GM12891 (cell line): Measurements from ENCODE around the gene RAC3.

Source experiments
- DNase-seq: peaks from one replicate; pipeline ENCODE4 v3.0.0; 2011; ENCODE audit warnings: low spot score; ENCODE audit not compliant: insufficient read length
- FAIRE-seq: peaks from 2 replicates; lab custom pipeline; 2011; peaks lifted over from hg19 to GRCh38; lab: Jason Lieb, UNC
- PAX5 ChIP-seq: IDR thresholded peaks from 2 replicates; pipeline ENCODE4 v1.6.1; 2011; ENCODE audit warnings: low read length, moderate library complexity, mild to moderate bottlenecking; ENCODE audit not compliant: insufficient read depth, severe bottlenecking
- POLR2A ChIP-seq: IDR thresholded peaks from 2 replicates; pipeline ENCODE4 v1.6.1; 2011; ENCODE audit warnings: low read depth, low read length, control low read depth
- POLR2AphosphoS5 ChIP-seq: IDR thresholded peaks from 2 replicates; pipeline ENCODE4 v1.6.1; 2011; ENCODE audit warnings: low read depth, low read length, control low read depth
- POU2F2 ChIP-seq: IDR thresholded peaks from 2 replicates; pipeline ENCODE4 v1.6.1; 2011; ENCODE audit warnings: low read depth, mild to moderate bottlenecking, control low read depth, low read length, moderate library complexity
- SPI1 ChIP-seq: IDR thresholded peaks from 2 replicates; pipeline ENCODE4 v1.6.1; 2011; ENCODE audit warnings: low read depth, low read length, control low read depth
- TAF1 ChIP-seq: IDR thresholded peaks from 2 replicates; pipeline ENCODE4 v1.6.1; 2011; ENCODE audit warnings: low read depth, low read length, control low read depth

Gene RAC3

GRCh38 chr17:82007228-82007494, 24.3 kb upstream of the RAC3 start:
- no peak for FAIRE-seq
- DNase-seq = no peak
- TF ChIP-seq POLR2AphosphoS5 = no peak
- no peak for TF ChIP-seq POU2F2
- no peak for TF ChIP-seq POLR2A
- TF ChIP-seq PAX5 = no peak
- TF ChIP-seq SPI1 = no peak
- no peak for TF ChIP-seq TAF1

GRCh38 chr17:82007495-82008257, 23.8 kb upstream of the RAC3 start:
- FAIRE-seq (no peak), DNase-seq (no peak)
- no peak for TF ChIP-seq SPI1
- no peak for TF ChIP-seq PAX5
- TF ChIP-seq TAF1 = no peak
- no peak for TF ChIP-seq POLR2AphosphoS5
- TF ChIP-seq POU2F2 = no peak
- no peak for TF ChIP-seq POLR2A

GRCh38 chr17:82008258-82008940, 23.1 kb upstream of the RAC3 start:
- DNase-seq = no peak
- TF ChIP-seq POLR2A (no peak), TAF1 (no peak), POU2F2 (no peak), SPI1 (no peak), PAX5 (no peak), POLR2AphosphoS5 (no peak)
- no peak for FAIRE-seq

- no peak for DNase-seq
- TF ChIP-seq TAF1 (no peak), PAX5 (no peak), POU2F2 (no peak), POLR2A (no peak), SPI1 (no peak), POLR2AphosphoS5 (no peak)
- no peak for FAIRE-seq
Observed at GRCh38 chr17:82008941-82009405, 22.5 kb upstream of the RAC3 start.

- no peak for FAIRE-seq
- TF ChIP-seq TAF1 (no peak), POLR2AphosphoS5 (no peak), POLR2A (no peak), SPI1 (no peak), PAX5 (no peak), POU2F2 (no peak)
Observed at GRCh38 chr17:82009413-82009812, 22.1 kb upstream of the RAC3 start.

GRCh38 chr17:82010575-82011525, 20.6 kb upstream of the RAC3 start:
- DNase-seq (no peak), FAIRE-seq (no peak)
- TF ChIP-seq POLR2A = no peak

More at GRCh38 chr17:82009413-82009812, 22.1 kb upstream of the RAC3 start:
- DNase-seq = no peak

GRCh38 chr17:82011617-82012187, 19.8 kb upstream of the RAC3 start:
- TF ChIP-seq POU2F2 (no peak), TAF1 (no peak), SPI1 (no peak), POLR2A (no peak), PAX5 (no peak), POLR2AphosphoS5 (no peak)
- DNase-seq (no peak), FAIRE-seq (no peak)

GRCh38 chr17:82012261-82012639, 19.2 kb upstream of the RAC3 start:
- FAIRE-seq = no peak
- DNase-seq = no peak

GRCh38 chr17:82012640-82013295, 18.7 kb upstream of the RAC3 start:
- FAIRE-seq (no peak), DNase-seq (no peak)
- TF ChIP-seq POLR2AphosphoS5 = no peak
- TF ChIP-seq PAX5 = no peak
- TF ChIP-seq SPI1 = no peak
- no peak for TF ChIP-seq POLR2A
- TF ChIP-seq POU2F2 = no peak
- TF ChIP-seq TAF1 = no peak

More at GRCh38 chr17:82012261-82012639, 19.2 kb upstream of the RAC3 start:
- TF ChIP-seq POLR2AphosphoS5 (no peak), SPI1 (no peak), TAF1 (no peak), POU2F2 (no peak)
